Colon (tissue), 2 donors: ENCODE data around the gene SLC22A12.

ENCODE experiments used
- FAIRE-seq: peaks from 2 replicates; lab custom pipeline; 2012; peaks lifted over from hg19 to GRCh38; lab: Jason Lieb, UNC
- donor health status: control.
- donor health status: control.

The SLC22A12 gene

DNA sequence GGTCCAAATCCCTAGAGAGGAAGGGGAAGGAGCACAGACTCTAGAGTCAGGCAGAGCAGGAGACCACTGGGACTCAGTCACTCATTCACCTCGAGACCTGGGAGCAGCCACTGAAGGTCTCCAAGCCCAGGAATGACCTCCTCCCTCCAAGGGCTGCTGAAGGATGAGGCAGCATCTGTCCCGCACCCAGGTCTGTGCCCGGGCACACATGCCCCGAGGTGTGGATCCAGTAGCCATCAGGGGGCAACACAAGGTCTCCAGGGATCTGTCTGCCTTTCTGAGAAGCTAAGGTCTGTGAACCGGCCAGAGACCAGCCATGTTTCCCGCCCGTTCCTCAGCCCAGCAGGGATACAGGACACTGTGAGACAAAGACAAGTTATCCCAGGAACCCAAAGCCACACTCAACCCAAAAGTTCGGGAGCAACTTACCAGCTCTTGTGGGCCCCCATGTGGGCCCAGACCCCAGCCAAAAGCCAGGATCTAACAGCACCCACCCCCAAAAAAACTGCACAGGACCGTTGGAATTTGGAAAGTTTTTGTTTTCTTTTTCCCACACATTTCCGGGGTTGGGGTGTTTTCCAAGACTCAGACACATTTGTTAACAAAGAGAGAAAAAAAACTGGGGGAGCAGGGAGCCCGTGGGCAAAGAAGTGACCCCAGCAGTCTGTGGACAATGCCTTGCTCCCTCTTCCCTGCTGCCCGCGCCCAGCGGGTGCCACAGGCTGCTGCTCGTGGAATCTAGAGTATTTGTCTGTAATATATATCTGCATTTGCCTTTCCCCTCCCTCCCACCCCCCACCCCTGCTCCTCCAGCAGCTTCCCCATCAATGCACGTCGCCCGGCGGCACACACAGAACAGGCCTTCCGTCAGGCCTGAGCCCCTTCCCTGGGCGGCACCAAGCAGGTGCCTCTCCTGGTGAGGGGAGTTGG is 14.9 kb downstream of the SLC22A12 start:
- no peak for FAIRE-seq

- FAIRE-seq: no peak
Measured at GRCh38 chr11:64606796-64607380, 15.9 kb downstream of the SLC22A12 start.

DNA sequence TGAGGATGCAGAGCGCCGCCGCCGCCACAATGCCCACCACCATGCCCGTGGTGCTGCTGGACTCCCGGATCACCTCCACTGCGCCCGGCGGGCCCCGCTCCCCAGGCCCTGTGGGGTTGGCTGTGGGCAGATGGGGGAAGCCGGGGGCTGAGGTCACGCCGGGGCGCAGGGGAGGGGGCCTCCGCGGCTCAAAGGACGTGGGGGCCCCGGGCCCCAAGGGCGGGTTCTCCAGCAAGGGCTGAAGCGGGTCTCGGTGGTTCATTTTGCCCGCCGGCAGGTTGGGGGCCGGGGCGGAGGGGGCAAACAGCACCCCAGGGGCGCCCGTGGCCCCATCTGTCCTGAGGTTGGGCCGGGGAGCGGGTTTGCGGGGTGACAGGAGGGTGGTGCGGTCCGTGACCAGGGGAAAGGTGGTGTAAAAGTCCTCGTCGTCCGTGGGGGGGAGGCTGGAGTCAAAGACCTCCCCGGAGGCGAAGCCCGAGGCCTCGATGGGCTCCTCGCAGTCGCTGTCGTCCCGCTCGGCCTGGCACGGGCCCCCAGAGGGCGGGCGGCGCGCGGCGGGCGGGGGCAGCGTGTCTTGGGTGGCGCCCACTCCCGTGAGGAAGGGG is 16.5 kb downstream of the SLC22A12 start:
- FAIRE-seq: no peak

DNA sequence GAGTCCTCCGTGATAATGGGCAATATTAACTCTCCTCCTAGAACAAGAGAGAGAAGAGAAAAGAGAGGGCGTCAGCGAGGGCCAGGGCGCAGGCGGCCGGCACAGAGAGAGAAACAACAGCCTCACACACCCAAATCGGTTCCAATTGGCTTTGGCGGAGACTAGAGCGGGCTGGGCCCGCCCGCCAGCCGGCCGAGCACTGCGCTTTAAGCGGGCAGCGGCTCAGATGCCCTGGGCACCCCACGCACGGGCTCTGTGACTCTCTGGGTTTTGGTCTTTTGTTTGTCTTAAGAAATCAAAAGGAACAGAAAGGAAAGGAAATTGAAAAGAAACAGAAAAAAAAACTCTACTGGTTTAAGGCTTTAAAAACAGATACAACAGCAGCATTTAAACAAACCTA is 17.0 kb downstream of the SLC22A12 start:
- FAIRE-seq: no peak

GRCh38 chr11:64608636-64609035 is 17.6 kb downstream of the SLC22A12 start:
- FAIRE-seq: no peak

GRCh38 chr11:64609436-64610047 is 18.5 kb downstream of the SLC22A12 start:
- FAIRE-seq: no peak

DNA sequence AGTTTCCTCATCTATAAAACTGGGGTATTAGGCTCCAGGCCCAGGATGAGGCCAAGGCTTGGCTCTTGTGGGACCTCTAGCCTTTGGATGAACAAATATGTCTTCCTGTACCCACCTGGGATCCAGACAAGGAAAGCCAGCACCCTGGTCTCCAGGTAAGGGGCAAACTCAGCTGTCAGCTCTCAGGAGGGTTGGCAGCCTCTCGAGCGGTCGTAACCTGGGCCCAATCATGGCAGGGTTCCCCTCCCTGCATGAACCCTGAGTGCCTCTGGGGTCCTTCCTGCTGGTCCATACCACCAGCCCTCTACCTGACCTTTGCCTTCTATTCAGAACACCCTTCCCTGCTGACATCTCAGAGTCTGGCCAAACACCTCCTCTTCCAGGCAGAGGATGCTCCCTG is 19.6 kb downstream of the SLC22A12 start:
- FAIRE-seq: no peak

GRCh38 chr11:64611176-64611575 is 20.2 kb downstream of the SLC22A12 start:
- no peak for FAIRE-seq

GRCh38 chr11:64611869-64612646 is 21.0 kb downstream of the SLC22A12 start:
- no peak for FAIRE-seq

GRCh38 chr11:64613648-64614047 is 22.6 kb downstream of the SLC22A12 start:
- no peak for FAIRE-seq

- no peak for FAIRE-seq
Measured at GRCh38 chr11:64614917-64615316, 23.9 kb downstream of the SLC22A12 start.

DNA sequence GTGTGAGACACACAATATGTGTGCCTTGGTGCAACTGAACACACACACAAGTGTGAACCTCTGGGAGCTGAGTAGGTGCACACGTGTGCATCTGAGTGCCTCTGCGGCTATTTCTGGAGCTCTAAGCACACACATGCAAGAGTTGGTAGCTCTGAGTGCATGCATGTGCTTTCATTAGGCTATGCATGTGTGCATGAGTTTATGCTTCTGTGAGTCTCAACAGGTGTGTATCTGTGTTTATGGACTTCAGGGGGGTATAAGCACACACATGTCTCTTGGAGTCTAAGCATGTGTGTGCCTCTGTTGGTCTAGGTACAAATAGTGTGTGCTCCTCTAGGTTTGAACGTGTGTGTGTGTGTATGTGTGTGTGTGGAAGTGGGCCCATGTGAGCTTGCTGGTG is 25.8 kb downstream of the SLC22A12 start:
- FAIRE-seq: no peak

DNA sequence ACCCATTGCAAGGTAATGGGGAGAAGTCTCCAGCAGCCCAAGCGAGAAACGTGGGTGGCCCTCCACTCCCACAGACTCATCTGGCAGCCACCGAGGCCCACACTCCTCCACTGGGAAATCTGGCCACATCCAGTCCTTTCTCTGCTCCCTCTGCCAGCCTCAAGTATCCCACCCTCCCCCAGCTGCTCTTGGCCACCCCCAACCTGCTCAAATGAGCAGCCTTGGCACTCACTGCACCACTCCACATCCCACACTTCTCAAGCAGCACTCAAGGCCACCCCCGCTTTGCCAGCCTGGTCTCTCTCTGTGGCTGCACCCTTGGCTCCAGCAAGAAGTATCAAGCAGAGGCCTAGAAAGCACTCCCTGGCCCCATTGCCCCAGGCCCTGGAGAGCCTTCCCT is 28.2 kb downstream of the SLC22A12 start:
- no peak for FAIRE-seq

DNA sequence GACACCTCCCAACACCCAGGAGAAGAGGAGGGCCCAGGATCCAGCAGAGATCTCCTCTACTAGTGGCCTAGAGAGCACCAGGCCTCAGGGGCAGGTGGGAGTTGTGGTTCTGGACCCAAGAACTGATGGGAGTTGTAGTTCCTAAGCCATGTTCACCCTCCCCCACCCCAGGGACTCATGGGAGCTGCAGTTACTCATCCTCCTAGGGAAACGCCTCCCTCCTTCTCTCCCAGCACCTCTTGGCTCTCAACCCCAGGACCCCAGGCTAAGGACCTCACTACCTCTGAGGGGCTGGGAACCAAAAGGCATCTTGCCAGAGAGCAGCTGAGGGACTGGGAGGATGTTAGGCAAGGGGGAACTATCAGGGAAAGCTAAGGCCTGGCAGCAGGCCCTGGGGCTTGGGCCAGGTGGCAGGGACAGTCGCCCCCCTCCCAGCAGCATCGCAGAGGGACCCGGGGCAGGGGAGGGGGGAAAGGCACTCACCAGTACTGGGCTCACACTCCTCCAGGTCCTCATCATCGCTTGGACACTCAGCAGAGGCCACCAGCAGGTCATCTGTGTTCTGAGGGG is 28.9 kb downstream of the SLC22A12 start:
- FAIRE-seq: no peak

DNA sequence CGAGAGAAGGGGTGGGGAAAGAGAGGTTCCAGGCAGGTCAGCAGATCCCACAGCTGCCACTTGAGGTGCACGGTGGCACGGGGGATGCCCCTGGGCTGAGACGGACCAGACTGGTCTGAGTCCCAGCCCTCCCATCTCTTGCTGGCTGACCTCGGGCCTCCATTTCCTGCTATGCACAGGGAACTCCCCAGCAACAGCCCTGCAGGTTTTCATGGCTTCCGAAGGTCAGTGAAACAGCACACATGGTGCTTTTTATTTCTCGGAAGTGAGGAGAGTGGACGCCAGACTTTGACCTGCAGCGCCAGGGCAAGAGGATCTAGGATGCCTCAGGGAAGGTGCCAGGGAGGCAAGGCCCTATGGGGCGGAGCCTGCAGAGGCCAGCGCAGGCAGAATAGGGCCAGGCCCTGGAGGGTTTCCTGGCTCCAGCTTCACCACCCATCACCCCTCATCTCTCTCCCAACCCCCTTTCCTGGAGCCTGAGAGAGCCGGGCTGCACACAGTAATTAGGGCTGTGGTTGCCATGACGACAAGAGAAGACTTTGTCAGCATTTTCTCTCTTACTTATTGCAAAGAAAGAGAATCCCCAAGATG is 29.5 kb downstream of the SLC22A12 start:
- no peak for FAIRE-seq

GRCh38 chr11:64621283-64622019 is 30.4 kb downstream of the SLC22A12 start:
- no peak for FAIRE-seq

DNA sequence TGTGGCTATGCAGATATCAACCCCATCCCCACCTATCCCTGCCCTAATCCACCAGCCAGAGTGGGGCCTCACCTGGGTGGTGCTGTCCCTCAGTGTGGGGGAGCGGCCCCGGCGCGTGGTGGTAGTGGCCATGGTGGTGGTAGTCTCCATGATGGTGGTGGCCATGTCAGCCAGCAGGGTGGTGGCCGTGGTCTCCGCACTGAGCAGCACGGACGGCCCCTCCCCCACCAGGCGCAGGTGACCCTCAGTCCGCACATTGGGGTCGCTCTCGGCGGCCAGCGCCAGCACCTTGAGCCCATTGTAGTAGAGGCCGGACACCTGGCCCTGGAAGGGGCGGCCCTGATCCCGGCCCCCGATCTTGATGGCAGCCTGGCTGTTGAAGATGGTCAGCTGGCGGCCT is 31.7 kb downstream of the SLC22A12 start:
- no peak for FAIRE-seq

GRCh38 chr11:64624883-64625481 is 34.0 kb downstream of the SLC22A12 start:
- no peak for FAIRE-seq

- no peak for FAIRE-seq
Measured at GRCh38 chr11:64626637-64627036, 35.6 kb downstream of the SLC22A12 start.

GRCh38 chr11:64627371-64627770 is 36.4 kb downstream of the SLC22A12 start:
- FAIRE-seq: no peak
